Keratinocyte (primary cell): ENCODE data around the gene BRD1. TPM values are rescaled to one million over a fixed set of nuclear protein-coding genes. Genes with fewer than 3 reads are reported as not detected.

Source experiments
- DNase-seq: peaks from one replicate; pipeline ENCODE4 v3.0.0-alpha.2; 2011; ENCODE audit warnings: low read depth, missing footprints, low spot score
- FAIRE-seq: peaks from 2 replicates; lab custom pipeline; 2011; peaks lifted over from hg19 to GRCh38; lab: Jason Lieb, UNC
- H2AFZ ChIP-seq: 2 replicates; pipeline ENCODE4 v1.6.0; 2012; ENCODE audit warnings: low read length, control low read depth, inconsistent platforms; ENCODE audit not compliant: control insufficient read depth
- H3K27ac ChIP-seq: 2 replicates; pipeline ENCODE4 v1.5.1; 2011; ENCODE audit warnings: low read length; ENCODE audit not compliant: control insufficient read depth, insufficient read depth
- H3K27me3 ChIP-seq: 3 replicates; pipeline ENCODE4 v1.6.0; 2011; ENCODE audit warnings: low read length; ENCODE audit not compliant: control insufficient read depth, insufficient read depth; ENCODE audit errors: extremely low read depth
- H3K36me3 ChIP-seq, 2 experiments: 2 replicates in 1 of 2; 3 replicates in 1 of 2; pipeline ENCODE4 v1.5.1; 2011; ENCODE audit warnings: low read length in 2 of 2, mild to moderate bottlenecking in 1 of 2; ENCODE audit not compliant: control insufficient read depth in 2 of 2, insufficient read depth in 2 of 2; ENCODE audit errors: extremely low read depth in 1 of 2
- H3K4me1 ChIP-seq: 3 replicates; pipeline ENCODE4 v1.5.1; 2011; ENCODE audit warnings: low read length; ENCODE audit not compliant: control insufficient read depth, insufficient read depth; ENCODE audit errors: extremely low read depth
- H3K4me2 ChIP-seq: 3 replicates; pipeline ENCODE4 v1.6.0; 2011; ENCODE audit warnings: low read depth, low read length; ENCODE audit not compliant: control insufficient read depth, insufficient read depth; ENCODE audit errors: extremely low read depth
- H3K4me3 ChIP-seq, 3 experiments: fragments of 200-600 bp in 1 of 3; sonication (generic) in 1 of 3; 2 replicates in 2 of 3; 3 replicates in 1 of 3; pipeline ENCODE4 v1.5.1; 2011 to 2016; ENCODE audit warnings: low read length in 3 of 3, mild to moderate bottlenecking in 3 of 3, control low read depth in 2 of 3, inconsistent platforms in 1 of 3, low read depth in 1 of 3, mixed read lengths in 1 of 3, mixed run types in 1 of 3, moderate library complexity in 1 of 3; ENCODE audit not compliant: control insufficient read depth in 2 of 3, insufficient read depth in 2 of 3; ENCODE audit errors: extremely low read depth in 1 of 3
- H3K79me2 ChIP-seq: 2 replicates; pipeline ENCODE4 v1.6.0; 2012; ENCODE audit warnings: low read length; ENCODE audit not compliant: control insufficient read depth, insufficient read depth
- H3K9ac ChIP-seq: 3 replicates; pipeline ENCODE4 v1.6.0; 2011; ENCODE audit warnings: low read length; ENCODE audit not compliant: control insufficient read depth, insufficient read depth; ENCODE audit errors: extremely low read depth
- H3K9me1 ChIP-seq: 3 replicates; pipeline ENCODE4 v1.6.0; 2011; ENCODE audit warnings: low read length; ENCODE audit not compliant: control insufficient read depth, insufficient read depth; ENCODE audit errors: extremely low read depth
- H3K9me3 ChIP-seq: 2 replicates; pipeline ENCODE4 v1.5.1; 2012; ENCODE audit warnings: low read depth, low read length; ENCODE audit not compliant: control insufficient read depth
- H4K20me1 ChIP-seq: 3 replicates; pipeline ENCODE4 v1.6.0; 2011; ENCODE audit warnings: low read length; ENCODE audit not compliant: control insufficient read depth, insufficient read depth; ENCODE audit errors: extremely low read depth
- EZH2 ChIP-seq: IDR thresholded peaks from one replicate; pipeline ENCODE4 v1.6.1; 2012; ENCODE audit warnings: inconsistent platforms, mild to moderate bottlenecking, low read length, moderate library complexity
- dilution Hi-C: fragments of 300-500 bp; cut with MboI; formaldehyde crosslinking; loops from one replicate; pipeline ENCODE4 v1.7.0; 2020; ENCODE audit warnings: low sequenced_read_pairs; ENCODE audit not compliant: extremely low pct_ligation_motif_present
- polyA plus RNA-seq, 5 experiments: library from polyadenylated mRNA; depleted of rRNA in 3 of 5; stranded (reverse) in 3 of 5; stranded (forward) in 1 of 5; unstranded in 1 of 5; fragments of >200 nt; gene quantifications; 1 replicate in 1 of 5; 2 replicates in 3 of 5; 3 replicates in 1 of 5; pipeline versions ENCODE4 v1.2.1 to v1.2.3, GENCODE V29; 2011 to 2012; ENCODE audit warnings: missing spikeins in 2 of 5, low read depth in 1 of 5, low replicate concordance in 1 of 5
- TF ChIP-seq, protein P1 (sequence below), 3 experiments: IDR thresholded peaks in 1 of 3; conservative IDR thresholded peaks in 1 of 3; optimal IDR thresholded peaks in 1 of 3; 2 replicates in 2 of 3; 3 replicates in 1 of 3; pipeline versions ENCODE3 to v1.5.1; 2011; ENCODE audit warnings: low read length in 3 of 3, mild to moderate bottlenecking in 3 of 3, moderate library complexity in 2 of 3, control low read depth in 1 of 3, inconsistent platforms in 1 of 3; ENCODE audit not compliant: insufficient read depth in 2 of 3; ENCODE audit errors: extremely low read depth in 1 of 3

BRD1 gene
- polyA plus RNA-seq, 1 donor (not counting 4 experiments of a cell fraction or from before 2014, with no cell fraction given) = 4.3 TPM

DNA sequence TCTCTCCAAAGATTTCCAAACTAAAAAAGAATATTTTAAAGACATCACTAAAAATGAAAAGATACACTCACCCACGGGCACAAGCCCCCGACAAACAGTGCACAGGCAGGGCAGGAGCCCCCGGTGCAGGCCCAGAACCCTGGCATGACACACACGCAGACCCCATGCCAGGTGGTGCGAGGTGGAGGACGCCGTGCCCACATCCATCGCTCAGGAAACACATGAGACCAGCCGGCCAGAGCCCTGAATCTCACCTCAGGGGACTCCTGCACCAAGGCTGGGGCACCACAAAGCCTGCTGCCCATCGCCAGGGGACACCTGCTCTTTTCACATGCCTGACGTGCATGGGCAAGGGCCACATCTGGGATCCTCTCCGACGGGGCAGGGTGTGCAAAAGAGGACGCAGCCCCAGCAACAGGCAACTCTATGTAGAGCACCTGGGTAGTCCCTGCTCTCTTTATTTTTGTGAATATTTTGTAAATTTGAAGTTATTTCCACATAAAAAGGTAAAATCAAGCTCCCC is 13.4 kb downstream of the BRD1 start:
- H3K4me3 ChIP-seq = no peak overlapping the region
- peaks cover 50% of the 10 kb centered on the region for H4K20me1 ChIP-seq
- no peak overlapping the region for H2AFZ ChIP-seq
- peaks cover 15 to 19% of the 10 kb centered on the region in 2 experiments for H3K36me3 ChIP-seq
- no peak overlapping the region for H3K27ac ChIP-seq
- no peak overlapping the region for H3K4me2 ChIP-seq
- H3K27me3 ChIP-seq = no peaks in the 10 kb centered on the region
- dilution Hi-C loops = no loop called here
- FAIRE-seq (no peak), DNase-seq (no peak)
- H3K4me1 ChIP-seq = peaks cover 6% of the 10 kb centered on the region
- peaks cover 3% of the 10 kb centered on the region for H3K9me1 ChIP-seq
- H3K9ac ChIP-seq = no peak overlapping the region
- TF ChIP-seq EZH2 = no peak
- TF ChIP-seq, protein P1, sequence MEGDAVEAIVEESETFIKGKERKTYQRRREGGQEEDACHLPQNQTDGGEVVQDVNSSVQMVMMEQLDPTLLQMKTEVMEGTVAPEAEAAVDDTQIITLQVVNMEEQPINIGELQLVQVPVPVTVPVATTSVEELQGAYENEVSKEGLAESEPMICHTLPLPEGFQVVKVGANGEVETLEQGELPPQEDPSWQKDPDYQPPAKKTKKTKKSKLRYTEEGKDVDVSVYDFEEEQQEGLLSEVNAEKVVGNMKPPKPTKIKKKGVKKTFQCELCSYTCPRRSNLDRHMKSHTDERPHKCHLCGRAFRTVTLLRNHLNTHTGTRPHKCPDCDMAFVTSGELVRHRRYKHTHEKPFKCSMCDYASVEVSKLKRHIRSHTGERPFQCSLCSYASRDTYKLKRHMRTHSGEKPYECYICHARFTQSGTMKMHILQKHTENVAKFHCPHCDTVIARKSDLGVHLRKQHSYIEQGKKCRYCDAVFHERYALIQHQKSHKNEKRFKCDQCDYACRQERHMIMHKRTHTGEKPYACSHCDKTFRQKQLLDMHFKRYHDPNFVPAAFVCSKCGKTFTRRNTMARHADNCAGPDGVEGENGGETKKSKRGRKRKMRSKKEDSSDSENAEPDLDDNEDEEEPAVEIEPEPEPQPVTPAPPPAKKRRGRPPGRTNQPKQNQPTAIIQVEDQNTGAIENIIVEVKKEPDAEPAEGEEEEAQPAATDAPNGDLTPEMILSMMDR (optimal IDR thresholded peaks at IDR 0.05 in 1 of 3, IDR thresholded peaks at IDR 0.05 in 1 of 3, conservative IDR thresholded peaks at IDR 0.05 in 1 of 3; ENCODE audit: extremely low read depth in 1 of 3, insufficient read depth in 2 of 3, low read length in 3 of 3) = no peak
- peaks cover 97% of the 10 kb centered on the region for H3K79me2 ChIP-seq
- H3K9me3 ChIP-seq = no peaks in the 10 kb centered on the region

DNA sequence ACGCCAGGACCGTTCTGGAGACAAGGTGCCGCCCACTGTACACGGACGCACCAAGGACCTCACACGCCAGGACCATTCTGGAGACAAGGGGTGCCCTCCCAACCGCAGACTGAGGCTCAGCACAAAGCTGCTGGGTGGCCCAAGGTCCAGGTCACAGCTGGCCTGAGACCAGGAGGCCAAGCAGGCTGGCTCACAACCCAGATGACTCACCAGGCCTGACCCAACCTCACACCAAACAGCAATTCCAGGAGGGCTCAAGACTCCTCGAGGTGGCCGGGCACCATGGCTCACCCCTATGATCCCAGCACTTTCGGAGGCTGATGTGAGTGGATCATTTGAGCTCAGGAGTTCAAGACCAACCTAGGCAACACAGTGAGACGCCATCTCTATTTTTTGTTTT is 14.8 kb downstream of the BRD1 start:
- Histone ChIP-seq H3K9me3 (no peaks in the 10 kb centered on the region), H2AFZ (no peak overlapping the region), H3K36me3 (peaks cover 9 to 19% of the 10 kb centered on the region in 2 experiments), H3K9me1 (peaks cover 3% of the 10 kb centered on the region), H3K79me2 (peaks cover 97% of the 10 kb centered on the region), H4K20me1 (peaks cover 46% of the 10 kb centered on the region), H3K4me1 (peaks cover 6% of the 10 kb centered on the region), H3K4me2 (no peak overlapping the region), H3K9ac (no peak overlapping the region), H3K27me3 (no peaks in the 10 kb centered on the region), H3K4me3 (no peak overlapping the region), H3K27ac (no peak overlapping the region)
- FAIRE-seq = no peak
- dilution Hi-C loops = no loop called here
- TF ChIP-seq, protein P1 (optimal IDR thresholded peaks at IDR 0.05 in 1 of 3, IDR thresholded peaks at IDR 0.05 in 1 of 3, conservative IDR thresholded peaks at IDR 0.05 in 1 of 3; ENCODE audit: extremely low read depth in 1 of 3, insufficient read depth in 2 of 3, low read length in 3 of 3) = no peak
- TF ChIP-seq EZH2 = no peak
- DNase-seq = no peak
